GM10847 (cell line): ENCODE measurements around the gene AFG1L.

Experiments used
- POLR2A ChIP-seq: IDR thresholded peaks from 2 replicates; pipeline ENCODE4 v1.6.1; 2011; ENCODE audit not compliant: insufficient read length; ENCODE audit errors: extremely low read depth

AFG1L gene

GRCh38 chr6:108366236-108366635 lies 71.4 kb downstream of the AFG1L start:
- TF ChIP-seq POLR2A, result no peak

- TF ChIP-seq POLR2A, result no peak
Observed at GRCh38 chr6:108368431-108369030, 73.7 kb downstream of the AFG1L start.

GRCh38 chr6:108380876-108381275 lies 86.0 kb downstream of the AFG1L start:
- TF ChIP-seq POLR2A, result no peak

- TF ChIP-seq POLR2A, result no peak
Observed at GRCh38 chr6:108383981-108384380, 89.1 kb downstream of the AFG1L start.

GRCh38 chr6:108395297-108395696 lies 100.4 kb downstream of the AFG1L start:
- no peak for TF ChIP-seq POLR2A

DNA sequence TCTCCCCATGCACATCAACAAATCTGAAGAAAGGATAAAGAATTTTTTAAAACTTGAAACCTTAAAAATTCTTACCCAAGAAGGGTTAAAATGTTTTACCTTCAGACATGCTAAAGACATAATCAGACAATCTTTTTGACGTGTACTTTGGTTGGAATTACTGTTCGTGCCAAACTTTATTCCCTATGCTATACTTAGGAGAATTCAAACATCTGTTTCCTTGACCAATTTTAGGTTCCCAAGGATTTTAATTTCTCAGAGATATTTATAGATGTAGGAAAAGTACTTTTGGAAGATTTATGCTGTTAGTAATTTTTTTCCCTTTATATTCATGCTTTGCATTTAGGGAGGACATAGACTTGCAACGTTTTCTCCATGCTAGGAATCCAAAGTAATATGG lies 108.4 kb downstream of the AFG1L start:
- TF ChIP-seq POLR2A, result no peak

DNA sequence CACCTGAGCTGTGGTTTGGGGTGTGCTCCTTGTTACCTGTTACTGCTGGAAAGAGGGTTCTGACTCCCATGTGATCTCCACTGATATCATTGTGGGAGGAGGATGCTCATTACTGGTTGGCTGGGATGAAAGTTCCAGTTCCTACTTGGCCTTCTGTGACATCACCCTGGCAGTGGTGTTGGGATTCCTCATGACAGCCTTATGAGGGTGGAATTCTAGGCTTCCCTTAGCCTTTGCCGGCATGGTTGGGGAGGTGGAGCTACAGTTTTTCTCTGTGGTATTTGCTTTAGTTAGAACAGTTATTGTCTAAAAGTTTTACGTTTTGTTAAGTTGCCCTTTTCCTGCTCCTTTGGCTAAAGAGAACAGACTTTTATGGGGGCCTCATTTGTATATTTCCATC lies 112.1 kb downstream of the AFG1L start:
- no peak for TF ChIP-seq POLR2A

DNA sequence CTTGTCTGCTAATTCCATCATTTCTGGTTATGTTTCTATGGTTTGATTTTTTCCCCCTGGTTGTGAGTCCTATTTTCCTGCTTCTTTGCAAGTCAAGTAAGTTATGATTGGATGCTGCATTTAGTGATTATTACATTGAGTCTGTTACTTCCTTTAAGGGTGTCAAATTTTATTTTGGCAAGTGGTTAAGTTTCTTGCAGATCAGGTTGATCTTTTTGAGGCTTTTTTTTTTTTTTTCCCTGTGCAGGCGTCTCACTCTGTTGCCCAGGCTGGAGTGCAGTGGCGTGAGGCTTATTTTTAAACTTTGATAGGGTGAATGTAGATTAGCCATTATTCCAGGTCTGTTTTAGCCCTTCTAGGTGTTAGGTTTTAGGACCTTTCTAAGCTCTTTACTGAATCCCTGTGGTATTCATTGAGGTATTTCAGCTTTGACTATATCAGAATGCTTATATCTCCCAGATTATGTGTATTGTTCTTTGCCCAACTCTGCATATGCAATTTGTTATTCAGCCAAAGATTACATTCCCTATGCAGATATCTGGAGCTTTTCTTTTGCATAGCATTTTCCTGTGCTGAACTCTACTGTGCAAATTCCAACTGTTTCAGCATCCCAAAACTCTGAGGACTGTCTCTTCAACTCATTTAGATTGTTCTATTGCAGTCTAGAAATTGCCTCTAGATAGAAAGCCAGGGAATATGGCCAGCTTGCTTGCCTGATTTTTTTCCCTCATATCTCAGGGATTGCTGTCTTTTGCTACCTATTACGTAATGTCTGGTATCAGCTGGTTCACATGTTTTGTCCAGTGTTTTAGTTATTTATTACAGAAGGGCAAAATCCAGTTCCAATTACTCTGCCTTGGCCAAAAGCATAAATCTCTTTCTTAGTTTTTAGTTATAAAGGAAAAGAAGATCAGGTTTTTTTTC lies 113.3 kb downstream of the AFG1L start:
- TF ChIP-seq POLR2A, result no peak

DNA sequence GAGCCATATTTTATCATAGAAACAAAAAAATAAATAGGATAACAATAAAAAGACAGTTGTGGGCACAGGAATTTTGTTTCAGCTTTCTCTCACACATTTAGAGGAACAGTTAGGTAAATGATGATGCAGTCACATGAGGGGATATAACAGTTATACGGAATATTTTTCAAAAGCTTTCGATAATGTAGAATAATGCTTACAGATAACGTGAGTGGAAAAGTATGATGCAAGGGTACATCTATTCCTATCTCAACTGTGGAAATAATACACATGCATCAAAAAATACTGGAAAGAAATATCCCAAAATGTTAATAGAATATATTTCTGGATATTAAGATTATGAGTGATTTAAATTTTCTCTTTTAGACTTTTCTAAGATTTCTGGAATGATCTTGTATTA lies 114.0 kb downstream of the AFG1L start:
- no peak for TF ChIP-seq POLR2A

DNA sequence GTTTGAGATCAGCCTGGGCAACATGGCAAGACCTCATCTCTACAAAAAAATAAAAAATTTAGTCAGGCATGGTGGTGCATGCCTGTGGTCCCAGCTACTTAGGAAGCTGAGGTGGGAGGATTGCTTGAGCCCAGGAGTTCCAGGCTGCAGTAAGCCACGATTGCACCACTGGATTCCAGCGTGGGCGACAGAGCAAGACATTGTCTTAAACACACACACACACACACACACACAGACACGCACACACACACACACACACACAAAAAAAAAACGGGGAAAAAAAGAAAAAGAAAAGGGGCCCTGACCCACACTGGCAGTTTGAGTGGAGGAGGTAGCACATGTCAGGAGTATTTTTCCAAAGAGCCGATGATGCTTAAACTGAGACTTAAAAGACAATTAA lies 122.2 kb downstream of the AFG1L start:
- no peak for TF ChIP-seq POLR2A

- no peak for TF ChIP-seq POLR2A
Observed at GRCh38 chr6:108419474-108419873, 124.6 kb downstream of the AFG1L start.

DNA sequence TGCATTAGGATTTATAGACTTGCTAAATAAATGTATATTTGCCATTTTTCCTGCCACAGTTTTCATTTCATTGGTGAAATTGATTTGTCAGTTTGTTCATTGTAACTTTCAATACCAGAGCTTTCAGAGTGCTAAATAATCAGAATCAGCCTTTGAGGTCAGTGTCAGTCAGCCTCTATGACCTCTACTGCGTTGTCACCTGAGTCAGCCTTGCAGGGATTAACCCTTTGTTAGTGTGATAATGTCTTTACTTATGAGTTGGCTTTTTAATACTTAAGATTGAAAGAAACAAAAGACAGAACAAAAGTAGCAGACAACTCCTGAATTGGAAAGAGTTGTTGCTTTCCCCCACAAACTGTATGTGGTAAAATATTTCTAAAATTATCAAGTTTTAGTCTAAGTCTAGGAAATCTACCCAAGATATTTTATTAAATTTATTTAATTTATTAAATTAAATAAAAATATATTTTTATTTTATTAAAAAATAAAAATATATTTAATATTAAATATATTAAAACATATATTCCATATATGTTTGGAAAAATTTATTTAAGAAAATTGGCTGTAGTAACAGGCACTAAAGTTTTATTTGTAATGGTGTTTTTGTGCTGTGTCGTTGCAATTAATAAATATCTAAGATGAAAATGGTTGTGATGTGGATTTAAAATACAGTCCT lies 125.2 kb downstream of the AFG1L start:
- no peak for TF ChIP-seq POLR2A

DNA sequence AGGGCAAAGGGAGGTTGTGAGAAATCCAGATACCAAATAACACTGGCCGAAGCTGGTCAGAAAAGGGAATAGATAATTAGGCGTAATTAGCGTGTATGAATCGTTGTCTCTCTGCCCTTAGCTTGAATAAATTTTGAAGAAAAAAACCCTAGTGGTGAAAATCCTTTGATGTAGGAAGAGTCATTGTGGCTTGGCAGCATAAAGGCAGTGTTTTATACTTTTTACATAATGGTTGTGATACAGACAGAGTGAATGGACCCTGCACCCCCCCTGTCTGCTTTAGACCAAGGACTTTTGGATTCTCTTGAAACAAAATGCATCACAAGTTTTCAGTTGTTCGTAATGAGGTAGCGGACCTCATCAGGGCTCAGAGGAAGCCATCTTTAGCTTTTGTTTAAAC lies 126.5 kb downstream of the AFG1L start:
- TF ChIP-seq POLR2A, result no peak

DNA sequence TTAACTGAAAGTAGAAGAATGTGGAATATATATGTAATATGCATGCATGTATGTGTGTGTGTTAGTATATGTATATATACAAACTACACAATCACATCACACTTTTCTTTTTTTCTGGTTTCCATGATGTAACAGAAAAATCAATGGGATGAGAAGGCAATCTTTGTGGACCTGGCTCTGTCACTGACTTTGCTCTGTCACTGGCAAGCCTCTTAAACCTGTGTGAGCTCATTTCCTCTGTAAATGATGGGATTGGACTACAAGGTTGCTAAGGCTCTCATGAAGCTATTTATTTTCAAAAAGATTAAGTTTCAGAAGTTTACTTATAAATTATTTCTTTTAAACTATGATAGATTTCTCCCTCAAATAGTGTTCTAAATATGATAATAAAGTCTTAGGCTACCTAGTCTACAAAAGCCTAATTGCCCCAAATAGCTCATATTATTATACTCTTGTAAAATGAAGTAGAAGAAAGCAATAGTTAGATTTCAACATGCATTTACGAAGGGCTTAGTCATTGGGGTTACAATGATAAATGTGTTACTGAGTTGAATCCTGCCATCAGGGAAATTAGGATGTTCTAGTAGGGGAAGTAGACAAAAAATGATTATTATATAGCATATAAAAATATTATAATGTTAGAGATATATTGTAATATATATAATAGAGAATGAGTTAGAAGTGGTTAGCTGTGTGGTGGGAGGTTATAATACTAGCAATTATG lies 129.3 kb downstream of the AFG1L start:
- TF ChIP-seq POLR2A, result no peak

DNA sequence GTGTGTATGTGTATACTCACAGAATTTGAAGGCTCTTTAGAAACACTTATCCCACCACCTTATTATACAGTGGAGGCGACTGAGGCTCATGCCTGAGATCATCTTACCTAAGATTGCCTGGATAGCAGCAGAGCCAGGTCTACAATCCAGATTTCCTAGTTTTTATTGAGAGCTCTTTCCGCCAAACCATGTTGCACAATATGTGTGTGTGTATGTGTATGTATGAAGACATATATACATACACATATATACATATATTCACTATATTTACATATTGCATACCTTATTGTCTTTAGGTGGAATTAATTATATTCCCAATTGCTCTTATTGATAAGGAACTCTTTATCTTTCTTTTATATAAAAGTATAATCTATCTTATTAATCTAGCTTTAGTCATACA lies 130.6 kb downstream of the AFG1L start:
- TF ChIP-seq POLR2A, result no peak

- TF ChIP-seq POLR2A, result no peak
Observed at GRCh38 chr6:108432143-108432542, 137.3 kb downstream of the AFG1L start.

DNA sequence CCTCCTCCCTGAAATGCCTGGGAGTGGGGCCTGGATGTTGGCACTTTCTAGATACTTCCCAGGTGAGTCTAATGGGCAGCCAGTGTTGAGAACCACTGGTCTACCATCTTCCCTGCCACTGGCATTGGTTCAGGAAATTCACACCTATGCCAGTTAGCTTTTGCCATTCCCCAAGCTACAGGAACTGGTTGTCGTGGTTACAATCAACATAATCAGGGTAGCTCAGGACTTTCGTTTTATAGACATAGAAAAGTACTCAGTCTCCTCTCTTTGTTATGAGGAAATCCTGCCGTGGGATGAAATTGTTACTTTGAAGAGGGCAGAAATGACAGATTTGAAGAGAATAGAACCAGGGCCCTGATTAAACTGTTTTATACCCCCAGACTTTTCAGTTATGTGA lies 137.9 kb downstream of the AFG1L start:
- TF ChIP-seq POLR2A, result no peak
